HG02678 (cell line): ENCODE results near the gene CSNK1D.

ENCODE experiments used
- ATAC-seq: cut with Tn5 transposase; IDR thresholded peaks from one replicate; pipeline ENCODE4 v1.9.1; 2021; ENCODE audit warnings: mild to moderate bottlenecking, moderate library complexity; ENCODE audit not compliant: unreplicated experiment

Gene CSNK1D

DNA sequence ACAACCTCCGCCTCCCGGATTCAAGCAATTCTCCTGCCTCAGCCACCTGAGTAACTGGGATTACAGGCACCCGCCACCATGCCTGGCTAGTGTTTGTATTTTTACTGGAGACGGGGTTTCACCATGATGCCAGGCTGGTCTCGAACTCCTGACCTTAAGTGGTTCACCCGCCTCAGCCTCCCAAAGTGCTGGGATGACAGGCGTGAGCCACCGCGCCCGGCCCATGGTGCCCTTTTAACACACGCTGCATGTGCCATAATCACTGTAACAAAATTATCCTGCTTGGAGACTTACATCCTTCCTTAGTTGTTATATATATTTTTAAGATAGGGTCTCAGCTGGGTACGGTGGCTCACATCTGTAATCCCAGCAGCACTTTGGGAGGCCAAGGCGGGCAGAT is 38.5 kb upstream of the CSNK1D start:
- no peak for ATAC-seq

GRCh38 chr17:82310877-82311276 is 37.4 kb upstream of the CSNK1D start:
- no peak for ATAC-seq

- ATAC-seq, result no peak
These were observed 36.4 kb upstream of the CSNK1D start for GRCh38 chr17:82309656-82310570.

DNA sequence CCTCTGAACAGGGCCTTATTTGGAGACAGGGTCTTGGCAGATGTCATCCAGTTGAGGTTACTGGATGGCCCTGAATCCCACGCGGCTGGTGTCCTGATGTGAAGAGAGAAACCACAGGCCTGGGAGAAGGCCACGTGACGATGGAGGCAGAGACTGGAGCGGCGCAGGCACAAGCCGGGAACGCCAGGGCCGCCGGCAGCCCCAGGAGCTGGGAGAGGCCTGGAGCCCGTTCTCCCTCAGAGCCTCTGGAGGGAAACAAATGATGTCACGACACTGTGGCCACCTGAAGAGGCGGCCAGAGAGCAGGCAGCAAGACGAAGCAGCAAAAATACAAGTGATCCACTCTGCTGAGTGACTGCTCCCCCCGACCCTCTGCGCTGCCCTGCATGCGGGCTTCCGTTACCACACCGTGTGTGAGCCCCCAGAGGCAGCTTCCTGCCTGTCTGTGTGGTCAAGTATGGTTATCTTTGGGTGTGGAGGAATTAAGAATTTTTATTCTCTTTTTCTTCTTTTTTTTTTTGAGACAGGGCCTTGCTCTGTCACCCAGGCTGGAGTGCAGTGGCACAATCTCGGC is 32.3 kb upstream of the CSNK1D start:
- ATAC-seq, result no peak

- ATAC-seq, result no peak
These were observed 31.6 kb upstream of the CSNK1D start for GRCh38 chr17:82304826-82305726.

DNA sequence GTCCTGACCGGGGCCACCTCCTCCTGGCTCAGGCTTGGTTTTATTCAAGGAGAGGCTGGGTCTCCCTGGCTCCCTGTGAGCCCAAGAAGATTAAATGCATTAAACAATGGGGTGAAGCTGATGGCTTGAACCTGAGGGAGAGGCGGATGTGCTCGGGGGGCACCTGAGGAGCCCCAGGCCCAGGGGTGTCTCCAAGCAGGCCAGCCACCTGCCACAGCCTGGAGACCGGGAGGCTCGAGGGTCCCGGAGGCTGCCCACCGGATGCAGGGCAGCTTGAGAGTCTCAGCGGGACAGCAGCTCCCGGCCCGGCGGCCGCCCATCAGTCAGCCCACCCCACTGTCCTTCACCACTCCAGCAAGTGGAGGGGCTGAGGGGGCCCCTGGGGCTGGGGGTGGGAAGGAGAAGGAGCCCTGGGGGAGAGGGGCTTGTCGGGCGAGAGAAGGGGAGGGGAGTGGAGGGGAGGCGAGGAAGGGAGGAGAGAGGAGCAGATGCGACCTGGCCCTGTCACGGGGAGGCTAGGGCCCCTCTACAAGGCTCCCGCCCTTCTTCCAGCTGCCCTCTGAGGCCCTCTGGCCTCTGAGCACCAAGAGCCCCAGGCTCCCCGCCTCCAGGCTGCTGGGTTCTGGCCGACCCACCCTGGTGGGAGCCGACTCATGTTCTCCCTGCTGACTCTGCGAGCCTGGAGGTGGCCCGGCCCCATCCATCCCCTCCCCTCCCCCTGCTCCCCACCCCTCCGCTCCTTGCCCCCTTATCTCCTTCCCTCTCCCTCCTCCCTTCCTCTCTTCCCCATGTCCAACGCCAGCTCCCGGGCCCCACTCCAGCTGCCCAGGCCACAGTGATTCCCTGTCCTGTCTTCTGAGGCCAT is 30.7 kb upstream of the CSNK1D start:
- no peak for ATAC-seq

DNA sequence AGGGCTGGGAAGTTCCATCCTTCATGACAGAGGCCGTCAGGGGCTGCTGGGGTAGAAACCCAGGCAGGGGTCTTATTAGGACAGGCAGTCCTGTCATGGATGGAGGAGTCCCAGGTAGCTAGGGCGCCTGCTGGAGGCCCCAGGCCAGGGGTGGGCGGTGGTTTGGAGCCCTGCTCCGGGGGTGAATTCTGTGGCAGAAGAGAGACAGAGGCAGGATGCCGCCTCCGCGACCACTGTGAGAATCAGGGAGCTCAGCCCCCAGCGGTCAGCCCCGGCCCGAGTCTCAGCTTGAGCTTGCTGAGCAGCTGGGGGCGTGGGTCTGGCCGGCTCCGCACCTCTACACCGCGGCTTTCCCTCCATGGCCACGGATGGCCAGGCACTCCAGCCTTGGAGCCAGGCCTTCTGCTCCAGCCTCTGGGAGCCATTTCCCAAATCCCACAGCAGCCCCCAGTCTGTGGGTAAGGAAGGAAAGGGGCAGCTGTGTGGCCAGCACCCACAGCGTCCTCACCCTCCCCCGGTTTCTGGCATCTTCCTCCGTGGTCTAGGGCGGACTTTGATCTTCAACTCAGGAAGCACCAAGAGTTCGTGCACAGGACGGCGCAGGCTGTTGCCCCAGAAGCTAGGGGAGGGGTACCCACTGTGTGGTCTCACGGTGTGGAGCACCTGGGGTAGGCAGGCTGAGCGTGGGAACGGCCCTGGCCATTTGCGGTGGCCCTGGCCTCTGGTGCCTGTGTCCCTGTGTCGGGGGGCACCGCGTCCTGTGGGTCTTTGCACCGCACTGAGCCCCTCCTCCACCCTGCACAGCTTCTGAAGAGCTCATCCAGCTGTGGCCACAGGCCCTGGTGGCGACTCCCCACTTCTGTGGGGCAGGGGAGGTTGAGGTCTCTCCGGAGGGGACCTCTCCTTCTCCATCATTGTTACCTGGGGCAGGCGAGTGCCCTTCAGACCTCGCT is 29.8 kb upstream of the CSNK1D start:
- ATAC-seq, result no peak

- no peak for ATAC-seq
These were observed 29.1 kb upstream of the CSNK1D start for GRCh38 chr17:82302568-82302963.

GRCh38 chr17:82301916-82302567 is 28.5 kb upstream of the CSNK1D start:
- no peak for ATAC-seq

- no peak for ATAC-seq
These were observed 27.9 kb upstream of the CSNK1D start for GRCh38 chr17:82301300-82301915.

DNA sequence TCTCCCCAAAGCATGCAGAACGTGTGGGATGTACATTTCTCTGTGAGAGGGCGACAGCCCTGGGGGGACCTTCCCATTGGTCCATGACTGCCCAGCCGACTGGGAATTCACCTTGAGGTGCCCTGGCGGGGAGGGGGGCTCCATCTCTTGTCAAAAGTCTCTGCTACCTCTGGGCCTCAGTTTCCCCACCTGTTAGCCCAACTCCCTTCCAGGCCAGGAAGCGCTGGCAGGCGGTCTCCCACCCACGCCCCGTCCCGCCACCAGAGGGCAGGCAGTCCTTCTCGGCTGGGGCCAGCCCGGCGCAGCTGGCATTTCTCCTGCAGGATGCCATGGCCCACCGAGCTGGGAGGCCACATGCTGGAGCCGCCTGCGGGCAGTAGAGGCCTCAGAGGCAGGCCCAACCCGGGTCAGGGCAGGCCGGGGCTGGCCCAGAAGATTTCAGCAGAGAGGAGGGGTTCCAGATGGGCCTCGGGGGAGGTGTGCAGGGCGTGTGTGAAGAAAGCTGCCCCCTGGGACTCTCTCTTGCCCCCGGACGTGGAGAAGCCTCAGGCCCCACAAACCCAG is 27.3 kb upstream of the CSNK1D start:
- ATAC-seq, result no peak

DNA sequence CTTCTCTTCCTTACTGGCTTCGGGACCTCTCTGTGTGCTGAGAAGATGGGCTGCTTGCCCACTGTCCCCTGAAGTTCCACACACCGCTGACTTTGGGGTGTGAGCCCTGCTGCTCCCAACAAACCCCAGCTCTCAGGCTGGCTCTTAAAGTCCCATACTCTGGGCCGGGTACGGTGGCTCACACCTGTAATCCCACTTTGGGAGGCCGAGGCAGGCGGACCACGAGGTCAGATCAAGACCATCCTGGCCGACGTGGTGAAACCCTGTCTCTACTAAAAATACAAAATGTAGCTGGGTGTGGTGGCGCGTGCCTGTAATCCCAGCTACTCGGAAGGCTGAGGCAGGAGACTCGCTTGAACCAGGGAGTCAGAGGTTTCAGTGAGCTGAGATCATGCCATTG is 26.7 kb upstream of the CSNK1D start:
- no peak for ATAC-seq

- no peak for ATAC-seq
These were observed 26.0 kb upstream of the CSNK1D start for GRCh38 chr17:82299452-82299851.

GRCh38 chr17:82298538-82299421 is 25.3 kb upstream of the CSNK1D start:
- ATAC-seq, result no peak

GRCh38 chr17:82297714-82298537 is 24.4 kb upstream of the CSNK1D start:
- ATAC-seq, result peak; percentile 59

DNA sequence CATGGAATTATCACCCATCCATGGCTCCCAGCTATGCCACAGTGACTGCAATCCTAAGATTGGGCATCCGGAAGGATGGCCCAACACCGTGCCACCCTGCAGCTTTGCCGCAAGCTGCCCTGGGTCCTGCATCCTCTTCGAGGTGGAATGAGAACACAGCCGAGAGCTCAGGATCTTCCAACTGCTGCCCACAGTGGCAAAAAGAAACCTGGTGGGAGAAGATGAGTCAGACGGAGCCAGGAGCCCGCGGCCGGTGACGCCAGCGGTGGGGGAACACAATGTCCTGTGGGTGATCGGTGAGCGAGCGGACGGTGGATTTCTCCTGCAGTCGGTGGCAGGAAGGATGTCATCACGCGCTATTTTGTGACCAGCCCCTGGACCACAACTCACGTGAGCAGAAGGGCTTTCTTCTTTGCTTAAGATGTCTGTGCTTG is 23.8 kb upstream of the CSNK1D start:
- ATAC-seq, result no peak
